Measurements from ENCODE around the gene ATXN10. TPM values are rescaled to one million over a fixed set of nuclear protein-coding genes. Genes with fewer than 3 reads are reported as not detected.

Gene ATXN10
- total and polyA plus RNA-seq, 2 of the 13 experiments (the other 11 are each of a cell fraction or from before 2014, with no cell fraction given) = 60.1 to 194 TPM

- TF ChIP-seq ARID5B (CRISPR knock-in tag; IDR thresholded peaks at IDR 0.05) (peak; percentile 52), ZHX1 (CRISPR knock-in tag; IDR thresholded peaks at IDR 0.05; ENCODE audit: low read depth) (no peak), RXRB (CRISPR knock-in tag; IDR thresholded peaks at IDR 0.05; ENCODE audit: borderline replicate concordance) (0 out of 2 replicates have a peak, but pooled peaks have one; percentile 20), SIN3A (IDR thresholded peaks at IDR 0.05; ENCODE audit: borderline replicate concordance, low read depth, low read length) (no peak), MBNL3 (CRISPR knock-in tag; conservative IDR thresholded peaks at IDR 0.05) (no peak), HNRNPLL (IDR thresholded peaks at IDR 0.05; ENCODE audit: low read depth, low read length, poor library complexity, severe bottlenecking) (peak; percentile 29), ZNF580 (CRISPR knock-in tag; IDR thresholded peaks at IDR 0.05; ENCODE audit: borderline replicate concordance, low read depth) (0 out of 2 replicates have a peak, but pooled peaks have one; percentile 26), NCOA5 (CRISPR knock-in tag; IDR thresholded peaks at IDR 0.05) (no peak), ZNF614 (CRISPR knock-in tag; IDR thresholded peaks at IDR 0.05; ENCODE audit: borderline replicate concordance) (0 out of 2 replicates have a peak, but pooled peaks have one; percentile 35), ZFY (CRISPR knock-in tag; IDR thresholded peaks at IDR 0.05) (0 out of 2 replicates have a peak, but pooled peaks have one; percentile 20), GATAD1 (CRISPR knock-in tag; IDR thresholded peaks at IDR 0.05) (no peak), RBM39 (IDR thresholded peaks at IDR 0.05; ENCODE audit: low read depth, low read length, poor library complexity, severe bottlenecking) (no peak), ZNF646 (CRISPR knock-in tag; IDR thresholded peaks at IDR 0.05) (no peak)
Observed at GRCh38 chr22:45638834-45639746, 32.5 kb upstream of the ATXN10 start (continued).

All from HepG2 (cell line).